Type B pancreatic cell (in vitro differentiated cells): ENCODE measurements around the gene SETBP1. TPM values are rescaled to one million over a fixed set of nuclear protein-coding genes. Genes with fewer than 3 reads are reported as not detected.

ENCODE experiments used
- DNase-seq: peaks from one replicate; pipeline ENCODE4 v3.0.0; 2021; ENCODE audit warnings: mixed read lengths; ENCODE audit not compliant: unreplicated experiment; ENCODE audit errors: extremely low spot score
- H3K27ac Mint-ChIP-seq: 2 replicates; pipeline ENCODE4 v1.8.0; 2021; ENCODE audit warnings: mild to moderate bottlenecking, mixed read lengths
- H3K27me3 Mint-ChIP-seq: 2 replicates; pipeline ENCODE4 v1.8.0; 2021; ENCODE audit warnings: mixed read lengths
- H3K36me3 Mint-ChIP-seq: 2 replicates; pipeline ENCODE4 v1.8.0; 2021; ENCODE audit warnings: mixed read lengths
- H3K4me1 Mint-ChIP-seq: one replicate; pipeline ENCODE4 v1.8.0; 2021; ENCODE audit warnings: mixed read lengths; ENCODE audit not compliant: unreplicated experiment
- H3K4me3 Mint-ChIP-seq: 2 replicates; pipeline ENCODE4 v1.8.0; 2021; ENCODE audit warnings: mild to moderate bottlenecking, mixed read lengths
- H3K9me3 Mint-ChIP-seq: 2 replicates; pipeline ENCODE4 v1.8.0; 2021; ENCODE audit warnings: mixed read lengths
- total RNA-seq: library from RNA; stranded (reverse); gene quantifications from 2 replicates; pipeline ENCODE4 v1.2.1, GENCODE V29; 2021; ENCODE audit warnings: low replicate concordance
- TF ChIP-seq, protein P1 (sequence below): fragments of 200-600 bp; sonication (generic); conservative IDR thresholded peaks from 2 replicates; pipeline ENCODE4 v1.5.0; 2021; ENCODE audit warnings: antibody characterized with exemption, mild to moderate bottlenecking

Gene SETBP1
- total RNA-seq, 1 donor from 2014 or later: 62.7 TPM

DNA sequence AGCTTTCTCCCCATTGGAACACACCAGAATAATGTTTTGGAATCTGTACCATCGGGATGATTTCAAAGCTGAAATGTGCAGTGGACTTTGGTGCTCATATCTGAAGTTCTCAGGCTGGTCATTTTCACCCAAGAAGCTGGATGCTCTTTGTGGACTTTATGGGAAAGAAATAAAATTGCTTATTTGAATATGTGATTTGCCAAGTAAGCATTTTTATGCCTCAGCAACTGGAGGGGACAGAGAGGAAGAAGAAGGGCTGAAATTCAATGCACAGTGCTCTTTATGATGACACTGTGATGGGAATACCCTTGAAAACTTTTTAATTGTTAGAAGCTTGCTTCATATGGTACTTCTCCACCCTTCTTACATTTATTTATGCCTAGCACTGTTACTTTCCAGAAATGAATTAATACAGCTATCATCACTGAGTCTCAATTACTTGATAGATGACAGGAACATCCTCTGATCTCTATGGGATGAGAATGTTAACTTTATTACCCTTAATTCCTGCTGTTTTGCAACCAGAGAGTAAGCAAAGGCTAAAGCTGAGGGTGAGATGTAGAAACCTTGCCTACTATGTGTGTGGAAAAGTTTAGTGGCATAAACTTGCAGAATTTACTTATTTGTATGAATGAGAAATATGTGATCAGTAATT is 23.6 kb downstream of the SETBP1 start:
- TF ChIP-seq, protein P1, sequence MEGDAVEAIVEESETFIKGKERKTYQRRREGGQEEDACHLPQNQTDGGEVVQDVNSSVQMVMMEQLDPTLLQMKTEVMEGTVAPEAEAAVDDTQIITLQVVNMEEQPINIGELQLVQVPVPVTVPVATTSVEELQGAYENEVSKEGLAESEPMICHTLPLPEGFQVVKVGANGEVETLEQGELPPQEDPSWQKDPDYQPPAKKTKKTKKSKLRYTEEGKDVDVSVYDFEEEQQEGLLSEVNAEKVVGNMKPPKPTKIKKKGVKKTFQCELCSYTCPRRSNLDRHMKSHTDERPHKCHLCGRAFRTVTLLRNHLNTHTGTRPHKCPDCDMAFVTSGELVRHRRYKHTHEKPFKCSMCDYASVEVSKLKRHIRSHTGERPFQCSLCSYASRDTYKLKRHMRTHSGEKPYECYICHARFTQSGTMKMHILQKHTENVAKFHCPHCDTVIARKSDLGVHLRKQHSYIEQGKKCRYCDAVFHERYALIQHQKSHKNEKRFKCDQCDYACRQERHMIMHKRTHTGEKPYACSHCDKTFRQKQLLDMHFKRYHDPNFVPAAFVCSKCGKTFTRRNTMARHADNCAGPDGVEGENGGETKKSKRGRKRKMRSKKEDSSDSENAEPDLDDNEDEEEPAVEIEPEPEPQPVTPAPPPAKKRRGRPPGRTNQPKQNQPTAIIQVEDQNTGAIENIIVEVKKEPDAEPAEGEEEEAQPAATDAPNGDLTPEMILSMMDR: no peak
- Mint-ChIP-seq H3K9me3 (no peaks in the 10 kb centered on the region), H3K4me3 (no peak overlapping the region), H3K36me3 (peaks cover 46% of the 10 kb centered on the region), H3K27me3 (no peaks in the 10 kb centered on the region), H3K4me1 (peaks cover 33% of the 10 kb centered on the region), H3K27ac (no peak overlapping the region)
- no peak for DNase-seq

DNA sequence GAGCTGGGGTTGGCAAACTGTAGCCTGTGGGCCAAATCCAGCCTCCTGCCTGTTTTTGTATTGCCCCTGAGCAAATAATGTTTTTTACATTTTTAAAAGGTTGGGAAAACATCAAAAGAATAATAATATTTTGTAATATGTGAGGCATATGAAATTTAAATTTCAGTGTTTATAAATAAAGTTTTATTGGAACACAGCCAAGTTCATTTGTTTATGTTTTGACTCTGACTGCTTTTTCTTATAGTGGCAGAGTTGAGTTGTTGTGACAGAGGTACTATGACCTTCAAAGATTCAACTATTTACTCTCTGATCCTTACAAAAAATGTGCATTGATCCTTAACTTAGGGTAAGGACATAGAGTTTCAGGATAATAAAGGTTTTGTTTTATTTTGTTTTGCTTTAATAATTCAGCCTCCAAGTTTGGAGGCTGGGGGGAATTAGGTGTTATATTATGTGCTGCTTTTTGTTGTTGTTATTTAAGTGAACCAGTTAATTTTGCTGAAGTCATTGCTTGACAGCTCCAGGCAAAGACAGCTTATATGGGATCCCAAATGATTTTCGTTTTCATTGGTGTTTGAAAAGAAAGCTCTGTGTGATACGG is 24.5 kb downstream of the SETBP1 start:
- TF ChIP-seq, protein P1: no peak
- Mint-ChIP-seq H3K9me3 (no peaks in the 10 kb centered on the region), H3K27me3 (no peaks in the 10 kb centered on the region), H3K27ac (no peak overlapping the region), H3K4me1 (peaks cover 35% of the 10 kb centered on the region), H3K4me3 (no peak overlapping the region), H3K36me3 (peaks cover 54% of the 10 kb centered on the region)
- no peak for DNase-seq

DNA sequence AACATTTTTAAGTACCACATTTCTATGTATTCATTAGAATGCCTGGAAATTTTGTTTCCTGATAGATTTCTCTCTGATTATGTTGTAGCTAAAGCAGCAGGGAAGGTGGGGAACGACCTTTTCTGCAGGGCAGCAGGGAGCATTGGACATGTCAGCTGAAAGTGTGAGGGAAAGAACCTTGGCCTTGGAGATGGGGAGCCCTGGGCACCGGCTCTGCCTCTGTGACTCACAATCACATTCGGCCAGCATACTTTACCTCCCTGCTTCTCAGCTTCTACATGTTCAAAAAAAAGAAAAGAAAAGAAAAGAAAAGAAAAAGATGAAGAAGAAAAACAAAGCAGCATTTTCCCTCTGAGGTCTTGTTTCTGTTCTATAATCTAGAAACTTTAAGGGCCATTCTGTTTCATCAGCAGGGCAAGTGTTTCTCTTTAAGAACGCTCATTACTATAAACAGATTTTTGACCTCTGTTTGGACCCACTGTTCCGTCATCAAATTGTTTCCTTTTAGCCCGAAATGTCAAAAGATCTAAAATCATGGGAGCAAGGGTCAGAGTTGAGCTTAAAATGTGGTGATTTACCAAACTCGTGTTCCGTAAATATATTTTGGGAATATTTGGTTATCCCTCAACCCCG is 27.9 kb downstream of the SETBP1 start:
- H3K27ac Mint-ChIP-seq: no peak overlapping the region
- H3K4me3 Mint-ChIP-seq: no peak overlapping the region
- no peaks in the 10 kb centered on the region for H3K9me3 Mint-ChIP-seq
- peaks cover 34% of the 10 kb centered on the region for H3K4me1 Mint-ChIP-seq
- H3K27me3 Mint-ChIP-seq: no peaks in the 10 kb centered on the region
- peaks cover 54% of the 10 kb centered on the region for H3K36me3 Mint-ChIP-seq
- DNase-seq: no peak
- TF ChIP-seq, protein P1: no peak

DNA sequence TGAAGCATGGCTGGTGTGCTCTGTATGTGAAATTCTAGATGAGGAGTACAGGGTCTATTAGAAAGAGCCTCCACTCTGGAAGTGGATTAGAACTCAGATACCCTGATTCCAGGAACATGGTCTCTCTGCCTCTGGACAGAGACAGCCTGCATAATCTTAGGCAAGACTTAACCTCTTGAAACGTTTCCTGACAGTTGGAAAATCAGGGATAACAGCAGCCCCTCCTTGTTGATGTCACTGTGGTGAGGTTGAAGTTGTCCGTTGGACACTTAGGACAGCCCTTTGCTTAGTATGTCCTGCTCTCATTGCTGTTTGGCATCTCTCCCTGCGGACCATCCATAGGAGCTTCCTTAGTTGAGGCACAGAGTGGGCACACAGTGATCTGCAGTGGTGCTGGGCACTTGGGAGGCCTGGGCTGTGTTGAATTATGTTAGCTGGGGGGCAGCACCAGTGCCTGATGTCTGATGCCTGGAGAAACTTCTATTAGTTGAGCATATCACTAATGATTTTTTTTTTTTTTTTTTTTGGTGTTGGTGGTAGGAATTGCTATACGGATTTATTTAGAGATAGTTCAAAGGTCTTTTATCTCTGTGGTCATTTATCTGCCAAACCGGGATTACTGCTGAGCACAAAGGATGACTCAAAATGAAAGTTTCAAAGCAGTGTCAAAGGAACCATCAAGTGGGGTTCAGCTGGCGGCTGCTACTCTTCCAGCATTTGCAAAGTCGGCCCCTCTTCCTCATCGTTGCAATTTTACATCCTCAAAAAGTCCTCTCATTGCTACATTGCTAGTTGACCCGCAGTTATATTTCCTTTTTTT is 28.8 kb downstream of the SETBP1 start:
- TF ChIP-seq, protein P1: no peak
- Mint-ChIP-seq H3K4me3 (no peak overlapping the region), H3K27me3 (no peaks in the 10 kb centered on the region), H3K9me3 (no peaks in the 10 kb centered on the region), H3K4me1 (peaks cover 37% of the 10 kb centered on the region), H3K27ac (no peak overlapping the region), H3K36me3 (peaks cover 56% of the 10 kb centered on the region)
- no peak for DNase-seq

DNA sequence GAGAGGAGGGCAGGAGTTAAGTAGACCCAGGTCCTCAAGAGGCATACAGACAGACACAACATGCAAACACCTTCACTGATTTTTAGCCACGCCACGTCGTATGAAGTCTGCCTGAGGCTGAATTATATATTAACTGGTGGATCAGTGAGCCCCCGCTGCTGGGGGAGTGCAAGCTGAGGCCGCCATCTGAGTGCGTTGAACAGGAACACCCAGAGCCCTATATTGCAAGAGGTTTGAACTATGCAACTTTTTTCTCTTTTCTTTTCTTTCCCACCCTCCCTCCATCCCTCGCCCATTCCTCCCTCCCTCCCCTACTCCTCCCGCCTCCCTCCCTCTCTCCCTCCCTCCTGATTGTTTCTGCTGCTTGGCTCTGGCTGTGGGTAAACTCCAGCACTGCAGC is 30.2 kb downstream of the SETBP1 start:
- Mint-ChIP-seq H3K27me3 (no peaks in the 10 kb centered on the region), H3K27ac (no peak overlapping the region), H3K36me3 (peaks cover 53% of the 10 kb centered on the region), H3K9me3 (no peaks in the 10 kb centered on the region), H3K4me1 (peaks cover 49% of the 10 kb centered on the region), H3K4me3 (no peak overlapping the region)
- TF ChIP-seq, protein P1: no peak
- no peak for DNase-seq
